Stimulated activated CD4-positive, alpha-beta T cell treated with anti-CD3 and anti-CD28 coated beads, Interleukin-2, amount 100 ng/mL, for 4 hours (primary cell): ENCODE measurements around the gene SH3GLB2.
"Not testable (repeated sequence)": the region's sequence is repeated elsewhere in the genome, so short reads cannot be mapped to it uniquely, and the experiment has no call there.

Experiments
- DNase-seq: peaks from one replicate; pipeline ENCODE4 v3.0.0-alpha.2; 2020; ENCODE audit warnings: low read depth

The SH3GLB2 gene

DNA sequence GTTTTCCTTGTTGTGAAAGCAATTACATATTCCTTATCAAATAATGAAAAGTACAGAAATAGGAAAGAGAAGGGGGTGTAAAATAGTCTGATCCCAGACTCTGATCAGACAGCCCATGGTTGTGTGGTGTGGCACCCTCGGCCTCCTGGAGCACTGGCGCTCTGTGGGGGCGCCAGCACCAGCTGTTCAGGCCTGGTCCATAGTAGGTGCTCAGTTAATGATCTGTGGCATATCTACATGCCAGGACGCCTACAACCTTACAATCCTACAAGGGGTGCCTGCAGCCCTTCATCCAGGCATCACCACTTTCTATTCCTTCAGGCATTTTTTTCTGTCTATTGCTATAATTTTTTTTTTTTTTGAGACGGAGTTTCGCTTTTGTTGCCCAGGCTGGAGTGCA is 24.9 kb upstream of the SH3GLB2 start:
- DNase-seq: no peak

DNA sequence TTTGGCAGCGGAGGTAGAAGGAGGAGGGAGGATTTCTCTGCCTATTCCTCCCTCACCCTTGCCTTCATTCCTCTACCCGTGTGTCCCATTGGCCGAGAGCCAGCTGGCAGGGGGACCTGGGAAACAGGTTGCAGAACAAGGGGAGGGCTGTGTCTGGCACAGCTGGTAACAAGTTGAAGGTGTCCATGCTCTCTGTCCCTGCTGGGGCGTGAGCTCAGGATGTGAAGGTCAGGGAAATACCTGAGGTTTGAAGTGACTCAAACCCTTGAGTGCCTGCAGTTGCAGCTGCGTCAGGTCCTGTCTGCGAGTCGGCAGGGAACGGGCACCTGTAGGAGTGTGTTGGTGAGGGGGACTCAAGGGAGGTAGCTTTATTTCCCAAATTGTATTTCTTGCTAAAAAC is 24.5 kb upstream of the SH3GLB2 start:
- DNase-seq: no peak

DNA sequence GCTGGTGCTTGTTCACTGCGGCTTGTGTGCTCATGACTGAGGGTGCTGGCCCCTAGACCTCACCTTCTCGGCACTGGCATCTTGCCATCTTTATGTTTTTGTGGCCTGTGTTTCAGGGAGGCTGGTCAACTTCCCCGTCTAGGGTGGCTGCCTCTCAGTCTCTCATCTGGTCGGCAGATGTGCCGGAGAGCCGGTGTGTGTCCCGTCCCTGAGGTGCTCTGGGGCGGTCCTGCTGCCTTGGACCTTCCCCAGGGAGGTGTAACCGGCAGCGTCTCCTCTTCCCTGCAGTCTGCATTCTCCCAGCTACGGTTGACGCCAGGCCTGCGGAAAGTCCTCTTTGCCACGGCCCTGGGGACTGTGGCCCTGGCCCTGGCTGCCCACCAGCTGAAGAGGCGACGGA is 13.9 kb upstream of the SH3GLB2 start:
- DNase-seq: no peak

DNA sequence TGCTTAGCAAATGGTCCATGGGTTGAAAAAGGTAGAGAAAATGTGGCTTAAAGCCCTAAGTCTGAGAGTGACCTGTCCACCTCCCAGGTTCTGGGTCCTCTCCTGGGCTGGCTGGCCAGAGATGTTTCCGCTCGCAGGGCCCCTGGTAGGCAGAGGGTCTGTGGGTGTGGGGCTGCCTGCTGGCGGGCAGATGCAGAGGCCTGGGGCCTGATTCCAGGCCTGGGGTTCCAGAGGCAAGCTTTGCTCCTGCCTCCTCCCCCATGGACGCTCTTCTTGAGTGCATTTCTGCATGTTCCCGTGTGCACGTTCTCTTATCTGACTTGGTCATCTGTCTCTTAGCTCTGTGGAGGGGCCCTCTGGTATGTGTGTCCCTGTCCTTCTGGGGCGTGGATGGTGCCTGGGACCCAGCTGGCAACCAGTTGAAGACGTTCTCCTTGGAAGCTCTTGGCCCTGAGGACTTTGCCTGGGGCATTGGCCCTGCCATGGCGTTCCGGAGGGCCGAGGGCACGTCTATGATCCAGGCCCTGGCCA is 12.0 kb upstream of the SH3GLB2 start:
- DNase-seq: no peak

DNA sequence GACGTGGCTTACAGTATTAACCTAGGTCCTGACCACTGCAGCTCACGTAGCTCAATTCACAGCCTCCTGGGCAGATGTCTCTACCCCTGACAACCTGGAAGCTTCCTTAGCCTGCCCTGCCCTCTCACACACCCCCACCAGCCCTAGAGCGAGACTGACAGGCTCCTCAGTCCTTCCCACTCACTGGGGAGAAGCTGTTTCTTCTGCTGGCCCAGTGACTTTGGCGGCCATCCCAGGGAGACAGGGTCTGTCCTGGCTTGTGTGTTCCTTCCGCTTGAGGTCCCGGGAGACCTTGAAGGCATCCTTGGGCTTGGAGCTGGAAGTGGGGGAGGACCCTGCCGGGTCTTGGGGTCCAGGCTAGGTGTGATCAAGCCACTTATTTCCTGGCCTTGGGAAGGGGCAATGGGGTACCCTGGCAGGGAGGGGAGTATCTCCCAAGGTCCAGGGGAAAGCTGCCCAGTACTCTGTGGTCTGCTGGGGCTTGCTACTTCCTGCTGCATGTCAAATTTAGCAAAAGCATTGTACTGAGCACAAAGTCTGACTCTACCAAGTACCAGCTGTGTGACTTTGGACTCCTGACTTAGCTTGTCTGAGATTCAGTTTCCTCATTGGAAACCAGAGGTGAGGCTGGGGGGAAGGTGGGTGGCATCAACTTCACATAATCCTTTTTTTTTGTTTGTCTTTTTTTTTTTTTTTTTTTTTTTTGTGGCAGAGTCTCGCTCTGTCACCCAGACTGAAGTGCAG is 10.2 kb upstream of the SH3GLB2 start:
- no peak for DNase-seq

DNA sequence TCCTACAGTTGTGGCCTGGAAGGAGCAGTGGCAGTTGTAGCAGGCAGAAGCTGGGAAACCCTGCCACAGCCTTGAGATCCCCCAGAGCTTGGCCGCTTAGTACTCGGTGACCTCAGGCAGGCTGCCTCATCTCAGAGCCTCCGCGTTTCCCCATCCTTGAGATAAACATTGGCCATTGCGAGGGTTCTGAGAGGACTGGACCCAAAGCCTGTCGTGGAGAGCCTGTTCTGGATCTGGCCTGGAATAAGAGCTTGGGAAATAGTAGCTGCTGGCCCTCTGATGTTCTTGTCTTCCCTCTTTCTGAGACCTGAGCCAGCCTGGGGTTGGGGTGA is 9.6 kb upstream of the SH3GLB2 start:
- no peak for DNase-seq

DNA sequence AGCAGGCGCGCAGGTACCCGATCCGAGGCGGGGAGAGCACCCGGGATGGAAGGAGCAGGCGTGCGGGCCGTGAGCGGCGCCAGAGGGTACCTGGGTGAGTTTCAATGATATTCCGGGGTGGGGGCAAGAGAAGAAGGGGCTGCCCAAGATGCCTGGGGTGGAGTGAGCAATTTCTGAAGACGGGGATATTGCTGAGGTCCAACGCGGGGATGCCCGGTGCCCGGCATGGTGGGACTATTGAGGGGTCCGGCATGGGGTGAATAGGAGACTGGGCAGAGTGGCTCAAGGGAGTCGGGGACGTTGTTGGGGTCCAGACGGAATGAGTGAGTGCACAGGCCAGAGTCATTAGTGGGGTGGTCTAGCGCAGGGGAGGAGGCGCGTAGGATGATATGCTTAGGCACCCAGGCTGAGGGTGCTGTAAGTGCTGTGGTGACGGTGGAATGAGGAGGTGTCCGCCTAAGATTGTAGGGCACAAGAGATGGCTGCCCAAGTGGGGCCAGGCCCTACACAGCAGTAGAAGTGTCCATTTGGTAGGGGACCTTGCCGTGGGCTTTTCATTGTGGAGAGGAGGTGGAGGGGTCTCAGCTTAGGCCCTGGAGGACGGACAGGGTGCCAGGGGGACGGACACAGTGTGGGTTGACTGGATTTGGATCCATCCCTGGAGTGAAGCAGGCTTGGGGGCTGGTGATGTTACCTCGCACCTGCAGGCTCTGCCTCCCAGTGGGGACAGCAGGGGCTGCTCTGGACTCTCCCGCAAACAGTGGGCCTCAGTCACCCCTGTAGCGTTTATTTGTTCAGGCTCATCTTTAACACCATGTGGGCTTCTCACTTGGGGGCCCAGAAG is 9.0 kb upstream of the SH3GLB2 start:
- no peak for DNase-seq

DNA sequence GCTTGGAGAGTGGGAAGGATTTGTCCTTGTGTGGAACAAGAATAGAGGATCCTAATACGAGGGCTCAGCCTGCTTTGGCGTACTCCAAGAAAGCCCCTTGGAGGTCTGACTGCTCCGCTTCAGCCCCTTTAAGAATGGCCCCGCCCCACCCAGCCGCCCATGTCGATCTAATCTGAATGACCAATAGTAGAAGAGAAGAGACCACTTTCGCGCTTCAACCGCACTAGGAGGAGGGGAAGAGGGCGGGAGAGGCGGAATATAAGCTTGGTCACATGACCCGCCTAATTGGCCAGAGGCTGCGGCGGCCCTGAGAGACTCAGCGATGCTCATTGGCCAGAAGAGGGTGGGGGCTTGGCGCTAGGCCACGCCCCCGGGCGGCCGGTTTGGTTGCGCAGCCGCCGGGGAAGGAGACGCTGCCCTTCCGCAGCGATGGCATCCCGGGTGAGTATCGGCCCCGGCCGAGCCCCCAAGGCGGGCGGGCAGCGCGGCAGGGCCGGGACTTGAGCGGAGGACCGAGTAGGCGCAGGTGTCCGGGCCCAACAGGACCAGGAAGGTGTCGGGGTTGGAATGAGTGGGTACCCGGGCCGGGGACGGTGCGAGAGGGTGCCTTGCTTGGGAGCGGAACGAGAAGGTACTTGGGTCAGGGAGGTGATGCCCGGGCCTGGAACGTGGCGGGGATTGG is 8.3 kb upstream of the SH3GLB2 start, which contains the start of gene MIGA2:
Gene MIGA2 (plus strand): TSS at position 386 of the 682 bp plus-strand sequence. CDS start 3,969 bp downstream, outside the sequence.
- DNase-seq: peak; percentile 85

DNA sequence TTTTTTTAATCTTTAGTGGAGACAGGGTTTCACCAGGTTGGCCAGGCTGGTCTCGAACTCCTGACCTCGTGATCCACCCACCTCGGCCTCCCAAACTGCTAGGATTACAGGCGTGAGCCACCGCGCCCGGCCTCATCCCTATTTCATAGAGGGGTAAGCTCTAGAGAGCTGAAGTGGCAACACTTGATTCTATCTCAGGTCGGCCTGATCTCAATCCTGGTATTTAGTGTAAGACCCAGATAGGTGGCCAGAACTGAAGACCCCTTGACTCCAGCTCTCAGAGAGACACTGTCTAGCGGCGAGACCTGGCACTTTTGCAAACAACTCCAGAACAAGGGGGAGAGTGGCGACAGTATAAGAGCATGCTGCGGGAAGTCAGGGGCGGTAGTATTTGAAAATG is 7.7 kb upstream of the SH3GLB2 start:
- not testable (repeated sequence) for DNase-seq

DNA sequence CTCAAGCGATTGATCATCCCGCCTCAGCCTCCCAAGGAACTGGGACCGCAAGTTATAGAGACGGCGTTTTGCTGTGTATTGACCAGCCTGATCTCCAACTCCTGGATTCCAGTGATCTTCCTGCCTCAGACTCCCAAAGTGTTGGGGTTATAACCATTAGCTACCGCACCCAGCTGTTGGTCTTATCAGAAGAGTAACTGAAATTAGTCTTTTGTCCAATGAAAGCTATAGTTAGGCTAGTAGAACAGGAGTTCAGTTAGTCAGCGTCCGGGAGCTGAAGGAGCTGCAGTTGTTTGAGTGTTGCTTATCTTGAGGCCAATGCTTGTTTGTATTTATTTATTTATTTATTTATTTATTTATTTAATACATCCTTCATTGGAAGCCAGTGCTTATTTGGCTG is 5.1 kb upstream of the SH3GLB2 start:
- no peak for DNase-seq

DNA sequence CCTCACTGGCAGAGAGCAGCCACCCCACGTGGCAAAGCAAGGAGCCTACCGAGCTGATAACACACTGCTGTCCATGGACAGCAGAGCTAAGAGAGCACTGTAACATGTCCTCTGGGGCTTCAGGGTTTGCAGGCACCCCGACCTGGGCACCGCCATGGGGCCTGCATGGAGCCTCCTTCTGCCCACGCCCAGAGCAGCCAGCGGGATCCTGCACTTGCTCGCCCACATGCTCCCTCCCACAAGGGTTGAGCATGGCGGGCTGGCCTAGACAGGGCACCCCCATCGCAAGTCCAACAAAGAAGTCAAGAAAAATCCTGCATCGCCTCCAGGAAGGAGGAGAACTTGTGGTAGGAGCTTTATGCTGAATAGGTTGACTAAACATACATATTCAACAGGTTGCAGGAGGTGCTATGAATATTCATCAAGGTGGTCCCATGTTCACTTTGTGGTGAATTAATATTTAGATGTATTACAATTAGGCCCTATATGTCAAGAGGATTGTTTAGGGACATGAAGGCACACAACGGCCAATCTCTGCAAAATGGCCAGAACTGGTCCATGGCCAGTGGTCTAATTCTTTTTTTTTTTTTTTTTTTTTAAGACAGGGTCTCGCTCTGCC is 4.5 kb upstream of the SH3GLB2 start:
- DNase-seq: no peak

DNA sequence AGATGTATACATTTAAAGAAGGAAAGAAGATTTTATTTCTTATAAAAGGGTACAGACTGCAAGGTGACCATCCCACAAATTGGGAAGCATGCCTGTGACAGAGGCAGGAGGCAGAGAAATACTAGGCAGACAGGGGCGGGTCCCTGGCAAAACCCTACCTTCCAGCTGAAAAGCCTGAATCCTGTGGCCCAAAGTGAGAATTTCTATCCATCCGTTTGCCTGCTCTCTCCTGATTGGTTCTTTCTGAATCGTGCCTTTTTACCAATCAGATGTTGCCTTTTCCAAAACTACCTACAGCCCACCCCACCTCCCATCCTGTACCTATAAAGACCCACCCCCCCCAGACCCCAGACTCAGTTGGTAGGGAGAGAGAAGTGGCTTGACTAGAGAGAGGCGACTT is 3.4 kb upstream of the SH3GLB2 start:
- DNase-seq: no peak

DNA sequence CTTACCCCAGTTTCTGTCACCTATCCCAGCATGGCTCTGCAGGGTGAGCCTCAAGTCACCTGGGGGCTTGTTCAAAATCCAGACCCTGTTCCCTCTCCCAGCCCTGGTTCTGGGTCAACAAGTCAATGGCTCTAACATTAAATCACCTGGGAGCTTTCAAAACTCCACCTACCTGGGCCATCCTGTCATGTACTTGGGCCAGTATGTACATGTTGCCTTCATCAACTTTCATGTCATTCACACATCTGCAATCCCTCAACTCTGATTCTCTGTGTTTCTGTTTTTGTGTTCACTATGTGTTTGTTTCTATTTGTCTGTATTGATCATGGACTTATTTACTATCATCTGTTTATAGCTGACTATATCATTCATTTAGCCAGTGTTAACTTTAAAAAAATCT is 2.1 kb upstream of the SH3GLB2 start:
- DNase-seq: no peak

DNA sequence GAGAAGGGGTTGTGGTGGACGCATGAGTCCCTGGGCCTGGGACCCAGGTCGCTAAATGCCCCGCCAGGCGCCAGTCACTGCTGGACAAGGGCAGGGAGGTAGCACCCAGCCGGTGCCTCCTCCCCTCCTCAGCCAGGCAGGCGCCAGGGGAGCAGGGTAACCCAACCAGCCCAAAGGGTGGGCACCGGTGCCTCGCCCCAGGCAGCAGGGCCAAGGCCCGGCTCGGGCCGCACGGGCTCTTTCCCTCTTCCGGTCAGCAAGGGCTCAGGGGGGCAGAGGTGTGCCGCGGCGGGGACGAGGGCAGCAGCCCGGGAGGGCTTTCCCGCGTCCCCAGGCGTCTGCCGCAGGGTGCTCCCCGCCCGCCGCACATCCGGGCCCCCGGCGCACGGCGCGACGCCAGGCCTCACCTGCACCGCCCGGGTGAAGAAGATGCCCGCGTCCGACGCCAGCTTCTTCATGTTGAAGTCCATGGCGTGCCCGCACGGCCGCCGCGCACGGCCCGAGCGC is 393 bp downstream of the SH3GLB2 start:
- no peak for DNase-seq

DNA sequence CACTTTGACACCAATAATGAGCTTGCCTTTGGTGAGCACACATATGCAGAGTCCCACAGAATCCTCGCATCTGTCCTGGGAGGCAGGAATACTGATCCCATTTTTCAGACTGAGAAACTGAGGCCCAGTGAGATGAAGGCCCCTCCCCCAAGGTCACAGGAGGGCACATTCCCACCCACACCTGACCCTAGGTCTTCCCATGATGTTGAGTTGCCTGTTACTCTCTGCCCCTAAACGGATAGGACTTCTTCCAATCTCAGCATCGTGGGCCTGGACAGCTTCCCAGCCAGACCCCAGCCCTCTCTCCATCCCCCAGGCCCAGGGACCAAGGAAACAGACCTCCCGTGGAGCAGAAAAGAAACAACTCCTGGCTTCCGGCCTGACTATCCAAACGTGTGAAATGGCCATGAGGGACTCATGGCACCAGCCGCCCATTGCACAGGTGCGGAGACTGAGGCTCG is 877 bp downstream of the SH3GLB2 start:
- DNase-seq: no peak

DNA sequence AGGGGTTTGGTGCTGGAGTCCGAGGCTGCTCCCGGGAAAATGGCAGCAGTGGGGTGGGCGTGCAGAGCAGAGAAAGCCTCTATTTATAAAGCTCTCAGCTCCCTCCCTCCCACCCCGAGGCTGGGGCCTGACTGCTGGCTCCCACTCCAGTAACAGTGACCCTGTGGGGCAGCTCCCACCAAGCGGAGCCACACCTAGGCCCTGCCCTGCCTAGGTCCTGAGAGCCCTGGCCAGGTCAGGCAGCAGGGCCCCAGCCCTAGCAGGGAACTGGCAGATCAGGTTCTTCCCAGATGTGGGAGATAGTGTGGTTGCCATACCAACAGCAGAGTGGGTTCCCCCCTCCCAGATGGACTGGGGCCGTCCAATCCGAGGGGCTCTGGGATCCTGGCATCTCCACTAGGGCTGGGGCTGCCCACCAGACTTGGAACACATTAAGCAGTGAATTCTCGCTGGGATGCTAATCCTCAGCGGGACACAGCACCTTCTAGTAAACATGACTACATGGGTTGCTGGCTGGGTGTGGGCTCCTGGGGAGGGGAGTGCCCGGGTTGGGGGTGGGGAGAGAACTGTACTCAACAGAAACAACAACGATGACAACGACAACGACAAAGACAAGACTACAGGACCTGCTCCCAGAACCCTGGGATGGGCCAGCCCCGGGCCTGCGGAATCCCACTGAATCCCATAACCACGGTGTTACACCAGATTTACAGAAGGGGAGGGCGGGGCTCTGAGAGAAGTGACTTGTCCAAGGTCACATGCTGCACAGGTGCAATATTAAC is 1.5 kb downstream of the SH3GLB2 start:
- DNase-seq: no peak

DNA sequence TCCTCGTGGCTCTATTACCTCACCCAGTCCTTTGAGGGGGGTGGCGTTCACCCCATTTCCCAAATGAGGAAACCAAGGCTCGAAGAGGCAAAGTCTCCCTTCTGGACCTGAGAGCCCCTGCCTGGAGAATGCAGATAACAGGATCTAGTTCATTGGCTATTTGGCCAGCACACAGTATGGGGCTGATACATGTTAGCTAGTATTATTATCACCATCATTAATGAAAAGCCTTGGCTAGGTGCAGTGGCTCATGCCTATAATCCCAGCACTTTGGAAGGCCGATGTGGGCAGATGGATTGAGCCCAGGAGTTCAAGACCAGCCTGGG is 4.3 kb downstream of the SH3GLB2 start:
- DNase-seq: no peak

DNA sequence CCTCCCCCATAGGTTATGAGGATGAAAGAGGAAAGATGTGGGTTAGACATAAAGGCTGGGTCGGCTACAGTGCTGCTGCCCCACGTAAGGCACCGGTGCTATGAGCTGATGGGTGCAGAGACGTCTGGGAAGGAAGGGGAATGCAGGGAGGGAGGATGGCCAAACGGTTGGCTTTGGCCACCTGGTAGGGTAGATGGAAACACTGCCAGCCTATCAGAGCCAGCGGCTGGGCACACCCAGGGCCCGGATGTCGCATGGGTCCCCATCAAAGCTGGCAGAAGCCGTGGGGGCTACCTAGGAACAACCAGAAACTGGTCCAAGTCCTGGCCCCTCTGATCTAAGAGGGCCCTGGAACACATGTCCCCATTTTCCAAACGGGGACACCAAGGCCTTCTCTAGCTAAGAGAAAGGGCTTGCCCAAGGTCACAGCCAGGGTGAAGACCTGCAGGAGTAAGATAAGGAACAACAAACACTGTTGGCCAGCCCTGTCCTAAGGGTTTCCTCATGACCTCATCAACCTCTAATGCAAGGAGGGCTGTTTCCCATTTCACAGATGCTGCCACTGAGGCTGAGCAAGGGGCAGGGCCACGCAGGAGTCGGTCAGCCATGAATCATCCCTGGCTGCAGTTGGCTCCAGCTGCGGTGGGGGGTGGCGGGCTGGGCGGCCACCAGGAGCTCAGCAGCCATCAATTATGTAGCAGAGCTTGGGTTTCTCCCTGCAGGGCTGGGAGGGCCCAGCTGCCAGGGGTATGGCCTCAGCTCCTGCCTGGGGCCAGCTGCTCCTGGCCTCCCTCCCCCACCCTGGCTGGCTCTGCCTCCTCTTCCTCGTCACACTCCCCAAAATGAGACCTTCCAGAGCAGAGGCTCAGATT is 4.9 kb downstream of the SH3GLB2 start:
- DNase-seq: no peak

DNA sequence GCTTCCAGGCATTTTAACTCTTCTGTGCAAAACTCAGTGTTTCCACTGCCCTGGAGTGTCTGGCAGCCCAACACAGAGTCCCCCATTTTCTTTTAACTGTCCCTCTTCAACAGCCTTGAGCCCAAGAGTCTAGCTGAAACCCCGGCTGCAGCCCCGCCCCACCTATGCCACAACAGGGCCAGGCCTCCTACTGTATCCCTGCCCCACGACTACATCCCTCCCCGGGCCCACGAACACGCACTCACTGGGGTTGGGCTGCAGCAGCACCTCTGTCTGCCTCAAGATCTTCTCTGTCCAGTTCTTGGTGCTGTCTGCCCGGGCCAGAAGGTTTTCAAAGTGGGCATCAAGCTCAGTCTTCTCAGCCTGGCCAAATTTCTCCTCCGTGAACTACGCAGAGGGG is 6.1 kb downstream of the SH3GLB2 start:
- no peak for DNase-seq

DNA sequence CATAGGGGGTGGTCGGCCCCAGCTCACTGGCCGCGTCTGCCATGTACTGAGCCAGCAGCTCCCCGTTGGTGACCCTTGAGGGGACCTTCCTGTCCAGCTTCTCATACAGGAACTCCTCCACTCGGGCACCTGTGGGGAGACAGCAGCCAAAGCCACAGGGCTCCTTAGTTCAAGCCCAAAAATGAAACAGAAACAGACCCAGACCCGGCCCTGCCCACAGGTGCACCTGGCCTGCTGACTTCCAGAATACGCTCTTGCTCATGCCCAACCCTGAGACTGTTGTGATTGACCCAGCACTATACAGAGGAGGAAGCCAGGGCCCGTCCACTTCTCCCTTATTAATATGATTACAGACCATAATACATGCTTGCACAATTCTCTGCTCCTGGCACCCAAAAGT is 7.0 kb downstream of the SH3GLB2 start:
- DNase-seq: no peak
